Sciatic nerve (tissue), 2 donors: ENCODE results near the gene DLEC1. TPM values are rescaled to one million over a fixed set of nuclear protein-coding genes. Genes with fewer than 3 reads are reported as not detected.

Experiments
- ATAC-seq: fragments of 200-7000 bp; cut with Tn5 transposase; one replicate; pipeline ENCODE4 v1.9.1; 2020; ENCODE audit warnings: mild to moderate bottlenecking, moderate library complexity
- DNase-seq: peaks from one replicate; pipeline ENCODE4 v3.0.0-alpha.2; 2020; ENCODE audit warnings: low spot score
- intact Hi-C: fragments of 100-400 bp; cut with DNase I; formaldehyde crosslinking; loops from one replicate; pipeline ENCODE4 v1.14.2; 2022
- total RNA-seq: library from RNA; stranded (reverse); fragmentation: NEBNext Ultra II Directional; extraction: Animal tissue kit (Norgen Biotek cat#: 25700); gene quantifications from one replicate; pipeline ENCODE4 v1.2.1, GENCODE V29; 2021
- donor health status: DM: no; HTN: no; CAD: no.
- donor health status: DM: no; HTN: no; CAD: no.

The DLEC1 gene
- total RNA-seq, 1 donor from 2014 or later = 4.8 TPM

GRCh38 chr3:38137615-38138348, 98.8 kb downstream of the DLEC1 start:
- intact Hi-C loops = loop anchor here (10.0 kb wide), 1 partner anchor 283 kb away; no protein-coding TSS in a partner anchor
- no peak for DNase-seq
- ATAC-seq = peak; percentile 2

DNA sequence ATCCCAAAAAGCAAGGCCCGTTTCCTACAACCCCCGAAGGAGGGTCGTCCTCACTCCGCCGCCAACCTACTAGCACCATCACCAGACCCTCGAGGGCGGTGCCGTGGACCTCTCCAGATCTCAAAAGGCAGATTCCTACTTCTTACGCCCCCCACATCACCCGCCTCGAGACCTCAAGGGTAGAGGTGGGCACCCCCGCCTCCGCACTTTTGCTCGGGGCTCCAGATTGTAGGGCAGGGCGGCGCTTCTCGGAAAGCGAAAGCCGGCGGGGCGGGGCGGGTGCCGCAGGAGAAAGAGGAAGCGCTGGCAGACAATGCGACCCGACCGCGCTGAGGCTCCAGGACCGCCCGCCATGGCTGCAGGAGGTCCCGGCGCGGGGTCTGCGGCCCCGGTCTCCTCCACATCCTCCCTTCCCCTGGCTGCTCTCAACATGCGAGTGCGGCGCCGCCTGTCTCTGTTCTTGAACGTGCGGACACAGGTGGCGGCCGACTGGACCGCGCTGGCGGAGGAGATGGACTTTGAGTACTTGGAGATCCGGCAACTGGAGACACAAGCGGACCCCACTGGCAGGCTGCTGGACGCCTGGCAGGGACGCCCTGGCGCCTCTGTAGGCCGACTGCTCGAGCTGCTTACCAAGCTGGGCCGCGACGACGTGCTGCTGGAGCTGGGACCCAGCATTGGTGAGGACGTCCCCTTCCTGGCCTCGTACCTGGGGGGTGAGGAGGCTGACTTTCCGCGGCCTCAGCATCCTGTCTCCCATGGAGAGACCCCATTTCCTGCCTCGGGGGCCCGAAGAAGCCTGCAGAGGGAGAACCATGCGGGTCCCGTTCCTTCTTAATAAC, 99.6 kb downstream of the DLEC1 start, which contains the start of gene MYD88:
TSS of gene MYD88 (plus strand) at position 313 of the 842 bp plus-strand sequence. CDS start at position 353, 40 bp downstream.
- DNase-seq (peak; percentile 91), ATAC-seq (peak; percentile 65)
- intact Hi-C loops = loop anchor here (10.0 kb wide), 1 partner anchor 284 kb away; no protein-coding TSS in a partner anchor

DNA sequence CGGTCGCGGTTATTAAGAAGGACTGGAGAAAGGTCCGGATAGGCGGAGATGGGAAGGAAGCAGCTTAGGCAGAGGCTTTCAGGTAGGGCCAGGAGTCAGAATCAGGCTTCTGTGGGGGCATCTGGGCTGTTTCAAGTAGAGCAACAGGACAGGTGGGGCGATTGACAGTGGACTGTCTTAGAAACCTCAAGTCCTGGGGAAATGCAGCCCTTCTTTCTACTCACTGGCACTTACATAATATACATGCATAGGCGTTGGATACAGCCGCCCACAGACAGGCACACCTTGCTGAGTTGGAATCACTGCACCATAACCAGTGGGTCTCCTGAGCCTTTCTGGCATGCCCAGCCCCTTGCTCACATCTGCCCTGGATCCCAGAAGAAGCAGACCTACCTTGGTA, 100.2 kb downstream of the DLEC1 start:
- DNase-seq (no peak), ATAC-seq (no peak)
- intact Hi-C loops = loop anchor here (10.0 kb wide), 1 partner anchor 284 kb away; no protein-coding TSS in a partner anchor

- intact Hi-C loops = loop anchor here (10.0 kb wide), 1 partner anchor 285 kb away; no protein-coding TSS in a partner anchor
- no peak for ATAC-seq
- DNase-seq = no peak
Observed at GRCh38 chr3:38139652-38140051, 100.6 kb downstream of the DLEC1 start.

GRCh38 chr3:38140326-38141172, 101.5 kb downstream of the DLEC1 start:
- intact Hi-C loops = no loop called here
- no peak for DNase-seq
- ATAC-seq = no peak

DNA sequence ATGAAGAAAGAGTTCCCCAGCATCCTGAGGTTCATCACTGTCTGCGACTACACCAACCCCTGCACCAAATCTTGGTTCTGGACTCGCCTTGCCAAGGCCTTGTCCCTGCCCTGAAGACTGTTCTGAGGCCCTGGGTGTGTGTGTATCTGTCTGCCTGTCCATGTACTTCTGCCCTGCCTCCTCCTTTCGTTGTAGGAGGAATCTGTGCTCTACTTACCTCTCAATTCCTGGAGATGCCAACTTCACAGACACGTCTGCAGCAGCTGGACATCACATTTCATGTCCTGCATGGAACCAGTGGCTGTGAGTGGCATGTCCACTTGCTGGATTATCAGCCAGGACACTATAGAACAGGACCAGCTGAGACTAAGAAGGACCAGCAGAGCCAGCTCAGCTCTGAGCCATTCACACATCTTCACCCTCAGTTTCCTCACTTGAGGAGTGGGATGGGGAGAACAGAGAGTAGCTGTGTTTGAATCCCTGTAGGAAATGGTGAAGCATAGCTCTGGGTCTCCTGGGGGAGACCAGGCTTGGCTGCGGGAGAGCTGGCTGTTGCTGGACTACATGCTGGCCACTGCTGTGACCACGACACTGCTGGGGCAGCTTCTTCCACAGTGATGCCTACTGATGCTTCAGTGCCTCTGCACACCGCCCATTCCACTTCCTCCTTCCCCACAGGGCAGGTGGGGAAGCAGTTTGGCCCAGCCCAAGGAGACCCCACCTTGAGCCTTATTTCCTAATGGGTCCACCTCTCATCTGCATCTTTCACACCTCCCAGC, 102.4 kb downstream of the DLEC1 start:
- intact Hi-C loops = no loop called here
- ATAC-seq (no peak), DNase-seq (no peak)

DNA sequence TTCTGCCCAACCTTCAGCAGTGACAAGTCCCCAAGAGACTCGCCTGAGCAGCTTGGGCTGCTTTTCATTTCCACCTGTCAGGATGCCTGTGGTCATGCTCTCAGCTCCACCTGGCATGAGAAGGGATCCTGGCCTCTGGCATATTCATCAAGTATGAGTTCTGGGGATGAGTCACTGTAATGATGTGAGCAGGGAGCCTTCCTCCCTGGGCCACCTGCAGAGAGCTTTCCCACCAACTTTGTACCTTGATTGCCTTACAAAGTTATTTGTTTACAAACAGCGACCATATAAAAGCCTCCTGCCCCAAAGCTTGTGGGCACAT, 102.9 kb downstream of the DLEC1 start:
- DNase-seq = no peak
- intact Hi-C loops = no loop called here
- ATAC-seq = no peak

GRCh38 chr3:38142959-38143358, 104.0 kb downstream of the DLEC1 start:
- intact Hi-C loops = no loop called here
- ATAC-seq (no peak), DNase-seq (no peak)

DNA sequence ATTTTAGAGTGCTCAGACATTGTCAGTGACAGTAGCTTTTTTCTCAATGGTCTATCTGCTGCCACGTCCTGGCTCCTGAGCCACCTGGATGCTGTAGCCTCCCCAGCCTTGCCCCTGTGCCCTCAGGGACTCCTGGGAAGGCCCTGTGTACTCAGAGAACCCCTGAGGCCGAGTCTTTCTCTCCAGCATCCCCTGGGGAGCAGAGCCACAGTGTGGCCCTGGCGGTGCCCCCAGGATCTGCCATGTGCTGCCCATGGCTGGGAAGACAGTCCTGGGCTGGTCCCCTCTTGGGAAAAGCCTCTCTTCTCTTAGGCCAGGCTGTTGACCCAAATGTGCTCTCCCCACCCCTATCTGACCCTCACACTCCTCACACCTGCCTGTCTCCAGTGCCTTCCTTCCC, 104.5 kb downstream of the DLEC1 start:
- intact Hi-C loops = no loop called here

GRCh38 chr3:38146504-38146903, 107.5 kb downstream of the DLEC1 start:
- intact Hi-C loops = no loop called here
- ATAC-seq (no peak), DNase-seq (no peak)

More for the DNA sequence above, 104.5 kb downstream of the DLEC1 start:
- ATAC-seq (no peak), DNase-seq (no peak)

- no peak for ATAC-seq
- DNase-seq = no peak
- intact Hi-C loops = no loop called here
Observed at GRCh38 chr3:38147421-38147820, 108.4 kb downstream of the DLEC1 start.

GRCh38 chr3:38148311-38148882, 109.4 kb downstream of the DLEC1 start:
- DNase-seq = no peak
- intact Hi-C loops = no loop called here
- ATAC-seq = no peak

DNA sequence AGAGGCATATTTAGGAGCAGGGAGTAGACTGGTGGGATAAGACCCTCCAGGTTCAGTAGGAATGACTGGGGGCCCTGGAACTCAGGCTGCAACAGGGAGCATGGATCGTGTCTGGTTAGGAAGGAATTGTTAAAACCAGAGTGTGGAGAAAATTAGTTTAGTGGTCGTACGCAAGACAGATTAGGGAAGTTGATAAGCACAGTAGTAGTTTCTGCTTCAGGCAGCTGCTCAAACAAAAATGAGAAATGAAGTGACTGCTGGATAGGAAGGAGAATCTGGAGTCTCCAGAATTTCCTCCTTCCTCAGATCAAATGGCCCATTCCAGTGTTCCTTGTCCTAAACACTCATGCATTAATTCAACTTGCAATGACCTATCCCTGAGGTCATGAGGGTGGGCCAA, 110.7 kb downstream of the DLEC1 start:
- DNase-seq (no peak), ATAC-seq (no peak)

DNA sequence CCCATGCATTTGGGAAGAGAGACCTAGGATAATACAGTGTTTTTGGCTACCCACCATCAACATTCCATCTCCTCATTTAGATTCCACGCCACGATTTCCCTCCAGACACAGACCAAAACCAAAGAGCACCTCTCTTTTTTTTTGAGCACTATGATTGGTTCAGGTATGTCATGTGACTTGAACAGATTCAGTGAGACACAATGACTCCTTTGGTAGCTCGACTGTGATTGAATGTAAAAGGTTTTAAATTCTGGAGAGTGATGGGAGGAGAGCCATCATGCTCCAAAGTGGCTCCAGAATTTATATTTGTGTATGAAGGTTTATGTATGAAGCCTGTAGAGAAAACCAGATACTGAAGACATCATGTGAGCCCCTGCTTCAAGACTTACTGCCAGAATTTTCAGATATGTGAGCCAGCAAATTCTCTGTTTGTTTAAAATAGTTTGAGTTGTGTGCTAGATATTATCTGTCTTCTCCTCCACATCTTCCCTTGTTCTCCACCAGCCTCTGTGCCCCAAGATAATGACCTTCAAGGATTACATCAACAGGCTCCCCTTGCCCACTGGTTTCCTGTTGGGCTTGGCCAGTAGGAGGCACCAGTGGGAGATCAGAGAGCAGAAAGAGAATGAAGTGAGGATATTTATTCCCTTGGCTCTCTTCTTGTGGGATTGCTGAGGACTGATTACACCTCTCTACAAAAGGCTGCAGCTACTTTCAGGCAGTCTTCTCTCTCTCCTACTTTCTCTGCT, 111.9 kb downstream of the DLEC1 start:
- intact Hi-C loops = no loop called here

More for the DNA sequence above, 110.7 kb downstream of the DLEC1 start:
- intact Hi-C loops = no loop called here

DNA sequence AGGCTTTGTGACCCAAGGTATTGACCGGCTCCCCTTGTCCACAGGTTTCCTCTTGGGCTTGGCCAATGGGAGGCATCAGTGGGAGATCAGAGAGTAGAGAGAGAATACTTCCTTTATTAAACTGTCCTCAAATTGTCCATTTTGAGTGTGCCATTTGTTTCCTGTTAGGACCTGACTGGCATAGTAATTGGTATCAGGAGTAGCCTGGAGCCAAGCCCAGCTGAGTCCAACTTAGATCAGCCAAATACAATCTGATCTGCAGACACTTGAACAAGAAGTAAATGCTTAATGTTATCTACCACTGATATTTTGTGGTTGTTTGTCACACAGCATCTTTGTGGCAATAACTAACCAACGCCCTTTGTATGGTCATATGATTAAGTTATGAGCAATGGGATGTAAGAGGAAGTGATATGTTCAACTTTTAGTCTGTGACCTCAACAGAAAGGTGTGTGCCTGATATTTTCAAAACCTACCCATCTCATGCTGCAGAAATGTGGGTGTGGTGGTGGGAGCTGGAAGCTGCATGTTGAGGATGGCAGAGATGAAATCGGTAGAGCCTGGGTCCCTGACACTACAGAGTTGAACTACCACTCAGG, 112.8 kb downstream of the DLEC1 start:
- ATAC-seq = no peak
- intact Hi-C loops = no loop called here
- no peak for DNase-seq

More for the DNA sequence above, 111.9 kb downstream of the DLEC1 start:
- DNase-seq = no peak
- no peak for ATAC-seq

- intact Hi-C loops = no loop called here
- no peak for DNase-seq
- no peak for ATAC-seq
Observed at GRCh38 chr3:38152609-38153008, 113.6 kb downstream of the DLEC1 start.

DNA sequence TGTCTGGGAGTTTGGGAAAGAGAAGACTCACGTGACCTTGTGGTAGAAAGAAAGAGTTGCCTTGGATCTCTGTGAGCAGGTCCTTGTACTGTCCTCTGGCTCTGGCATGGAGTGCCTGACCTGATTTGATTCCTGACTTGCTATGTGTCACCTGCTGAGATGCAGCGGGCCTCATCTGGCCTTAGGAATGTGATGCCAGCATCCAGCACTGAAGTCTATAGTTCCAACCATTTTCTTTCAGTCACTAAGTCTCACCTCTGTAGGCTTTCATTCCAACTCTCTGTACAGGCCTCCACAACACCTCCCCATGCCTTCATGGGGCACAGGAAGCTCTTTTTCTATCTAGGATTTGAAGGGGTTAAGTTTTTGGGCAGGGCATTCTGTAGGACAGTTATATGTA, 114.2 kb downstream of the DLEC1 start:
- no peak for DNase-seq
- intact Hi-C loops = no loop called here
- ATAC-seq = no peak
